Astrocyte of the cerebellum (primary cell): ENCODE measurements around the gene PLEKHH3.

Experiments
- DNase-seq: peaks from one replicate; pipeline ENCODE4 v3.0.0-alpha.2; 2011; ENCODE audit warnings: low read depth
- H3K4me3 ChIP-seq: 2 replicates; pipeline ENCODE4 v1.5.1; 2011; ENCODE audit warnings: mild to moderate bottlenecking, low read depth, low read length, moderate library complexity
- in situ Hi-C: cut with HindIII; loops from 2 replicates; pipeline ENCODE4 v1.10.0; 2017; ENCODE audit warnings: low sequenced_read_pairs
- TF ChIP-seq, protein P1 (sequence below): IDR thresholded peaks from 2 replicates; pipeline ENCODE4 v1.5.1; 2012; ENCODE audit warnings: low read length, low read depth, moderate library complexity, mild to moderate bottlenecking; ENCODE audit errors: missing control alignments

Gene PLEKHH3

DNA sequence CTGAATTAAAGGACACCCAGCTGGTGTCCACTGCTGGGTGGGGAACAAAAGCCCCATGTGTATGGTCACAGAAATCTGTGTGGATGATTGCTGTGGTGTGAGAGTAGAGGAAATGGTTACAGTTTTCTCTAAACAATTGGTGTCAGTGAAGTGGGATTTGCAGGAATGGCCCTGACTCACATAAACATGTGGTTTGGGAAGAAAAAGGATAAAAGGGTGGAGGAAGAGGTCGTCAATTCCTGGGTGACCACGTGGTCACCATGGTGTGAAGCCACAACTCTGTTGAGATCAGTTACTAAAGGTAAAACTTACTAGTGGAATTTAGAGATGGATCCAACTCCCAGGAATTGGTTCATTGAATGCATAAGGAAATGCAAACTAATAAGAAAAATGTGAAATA is 21.3 kb downstream of the PLEKHH3 start:
- no peak overlapping the region for H3K4me3 ChIP-seq
- DNase-seq = peak; percentile 84
- in situ Hi-C loops = no loop called here

DNA sequence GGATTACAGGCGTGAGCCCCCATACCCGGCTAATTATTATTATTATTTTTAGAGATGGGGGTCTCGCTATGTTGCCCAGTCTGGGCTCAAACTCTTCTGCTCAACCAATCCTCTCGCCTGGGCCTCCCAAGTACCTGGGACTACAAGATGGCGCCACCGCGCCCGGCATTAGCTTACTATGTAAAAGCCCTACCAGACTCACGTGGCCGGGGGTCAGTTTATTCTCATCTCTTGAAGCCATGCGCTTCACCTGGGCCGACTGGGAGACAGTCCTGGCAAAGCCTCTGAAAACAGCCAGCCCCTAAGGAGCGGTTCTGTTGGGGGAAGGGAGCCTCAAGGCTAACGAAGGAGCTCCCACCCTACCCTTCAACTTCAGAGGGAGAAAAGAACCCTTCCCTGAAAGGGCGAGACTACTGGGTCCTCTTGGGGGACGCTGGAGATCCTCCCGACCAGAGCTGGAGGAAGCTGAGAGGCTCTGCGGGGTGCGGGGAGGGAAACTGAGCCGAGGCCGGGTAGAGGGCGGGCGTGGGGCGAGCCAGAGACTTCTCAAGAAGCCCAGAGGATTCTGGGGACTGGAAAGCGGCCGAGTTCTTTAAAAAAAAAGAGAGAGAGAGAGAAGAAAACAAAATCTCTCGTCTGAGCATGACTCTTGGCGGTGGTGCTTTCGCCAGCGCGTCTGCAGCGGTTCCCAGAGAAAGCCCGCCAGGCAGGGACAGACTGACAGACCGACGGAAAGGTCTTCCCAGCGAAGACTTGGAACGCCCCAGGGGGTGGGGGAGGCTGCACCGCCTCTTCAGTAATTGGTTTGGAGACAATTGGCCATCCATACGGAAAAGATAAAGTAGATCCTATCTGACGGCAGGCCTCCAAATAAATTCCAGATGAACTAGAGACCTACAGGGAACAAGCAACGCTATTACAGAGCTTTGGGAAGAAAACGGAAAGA is 23.3 kb downstream of the PLEKHH3 start:
- no peak for DNase-seq
- peak overlapping the region; percentile 10 for H3K4me3 ChIP-seq
- TF ChIP-seq, protein P1, sequence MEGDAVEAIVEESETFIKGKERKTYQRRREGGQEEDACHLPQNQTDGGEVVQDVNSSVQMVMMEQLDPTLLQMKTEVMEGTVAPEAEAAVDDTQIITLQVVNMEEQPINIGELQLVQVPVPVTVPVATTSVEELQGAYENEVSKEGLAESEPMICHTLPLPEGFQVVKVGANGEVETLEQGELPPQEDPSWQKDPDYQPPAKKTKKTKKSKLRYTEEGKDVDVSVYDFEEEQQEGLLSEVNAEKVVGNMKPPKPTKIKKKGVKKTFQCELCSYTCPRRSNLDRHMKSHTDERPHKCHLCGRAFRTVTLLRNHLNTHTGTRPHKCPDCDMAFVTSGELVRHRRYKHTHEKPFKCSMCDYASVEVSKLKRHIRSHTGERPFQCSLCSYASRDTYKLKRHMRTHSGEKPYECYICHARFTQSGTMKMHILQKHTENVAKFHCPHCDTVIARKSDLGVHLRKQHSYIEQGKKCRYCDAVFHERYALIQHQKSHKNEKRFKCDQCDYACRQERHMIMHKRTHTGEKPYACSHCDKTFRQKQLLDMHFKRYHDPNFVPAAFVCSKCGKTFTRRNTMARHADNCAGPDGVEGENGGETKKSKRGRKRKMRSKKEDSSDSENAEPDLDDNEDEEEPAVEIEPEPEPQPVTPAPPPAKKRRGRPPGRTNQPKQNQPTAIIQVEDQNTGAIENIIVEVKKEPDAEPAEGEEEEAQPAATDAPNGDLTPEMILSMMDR = no peak
- in situ Hi-C loops = no loop called here

More for the DNA sequence above, 21.3 kb downstream of the PLEKHH3 start:
- TF ChIP-seq, protein P1 = no peak

DNA sequence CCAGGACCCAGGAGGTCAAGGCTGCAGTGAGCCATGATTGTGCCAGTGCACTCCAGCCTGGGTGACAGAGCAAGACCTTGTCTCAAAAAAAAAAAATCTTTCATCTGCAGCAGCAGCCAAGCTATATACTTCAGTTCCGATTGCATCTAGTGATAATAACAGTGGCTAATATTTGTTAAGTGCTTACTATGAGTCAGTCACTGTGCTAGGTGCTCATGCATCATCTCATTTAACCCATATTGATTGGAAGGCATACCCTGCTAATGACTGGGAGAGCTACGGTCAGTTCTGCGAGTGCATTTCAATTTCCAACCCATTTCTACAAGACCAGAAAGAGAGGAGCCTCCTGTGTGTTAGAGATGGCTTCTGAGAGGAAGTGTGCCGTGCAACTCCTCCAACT is 25.4 kb downstream of the PLEKHH3 start:
- TF ChIP-seq, protein P1 = no peak
- DNase-seq = no peak
- in situ Hi-C loops = no loop called here
- H3K4me3 ChIP-seq = no peak overlapping the region

DNA sequence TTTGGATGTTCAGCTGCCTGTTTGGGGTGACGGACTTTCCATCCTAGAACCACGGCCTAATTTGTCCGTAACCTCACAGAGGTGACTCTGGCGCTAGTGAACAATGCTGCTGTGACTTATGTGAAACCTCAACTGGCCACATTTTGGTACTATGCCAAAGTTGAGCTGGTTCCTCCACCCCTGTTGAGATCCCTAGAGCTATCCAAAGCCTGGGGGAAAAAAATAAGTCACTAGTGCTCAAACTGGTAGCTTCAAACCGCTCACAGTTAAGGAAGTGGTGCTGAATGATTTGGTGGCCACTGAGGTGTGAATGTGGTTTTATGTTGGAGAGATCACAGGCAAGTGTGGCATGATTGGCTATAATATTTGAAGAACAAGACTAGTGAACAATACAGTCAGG is 29.0 kb downstream of the PLEKHH3 start:
- TF ChIP-seq, protein P1 = no peak
- no peak for DNase-seq
- in situ Hi-C loops = no loop called here
- no peak overlapping the region for H3K4me3 ChIP-seq

DNA sequence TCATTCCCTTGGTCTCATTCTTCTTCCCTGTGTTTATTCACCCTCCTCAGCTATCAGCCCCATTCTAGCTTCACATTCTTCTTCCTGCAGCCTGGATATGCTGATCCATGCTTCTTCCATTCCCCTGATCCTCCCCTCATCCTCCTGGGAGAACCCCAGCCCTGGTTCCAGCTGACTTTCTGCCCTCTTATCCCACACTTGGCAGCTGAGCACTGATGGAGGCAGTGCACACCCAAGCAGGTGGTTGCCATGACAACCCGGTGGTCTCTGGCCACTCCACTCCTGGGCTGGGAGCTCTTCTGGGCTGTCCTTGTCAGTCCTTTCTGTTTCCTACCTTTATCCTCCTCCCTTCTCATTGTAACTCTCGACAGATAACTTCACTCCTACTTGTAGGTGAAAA is 34.5 kb downstream of the PLEKHH3 start:
- TF ChIP-seq, protein P1 = no peak
- in situ Hi-C loops = no loop called here
- no peak overlapping the region for H3K4me3 ChIP-seq
- no peak for DNase-seq

DNA sequence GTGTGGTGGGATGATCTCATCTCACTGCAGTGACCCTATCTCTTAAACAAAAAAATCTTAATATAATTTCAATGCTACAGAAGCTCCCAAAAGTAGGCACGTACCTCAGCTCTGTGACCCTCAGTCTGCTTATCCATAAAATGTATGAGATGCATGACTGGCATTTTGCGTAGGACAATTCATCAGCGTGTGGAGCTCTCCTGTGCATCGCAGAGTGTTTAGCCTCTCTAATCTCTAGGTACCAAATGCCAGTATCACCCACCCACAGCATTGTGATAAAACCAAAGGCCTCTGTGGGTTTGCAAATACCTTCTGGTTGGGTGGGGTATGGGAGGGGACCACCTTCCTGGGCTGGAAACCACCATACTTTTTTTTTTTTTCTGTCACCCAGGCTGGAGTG is 36.7 kb downstream of the PLEKHH3 start:
- in situ Hi-C loops = no loop called here
- TF ChIP-seq, protein P1 = no peak
- DNase-seq = no peak
- no peak overlapping the region for H3K4me3 ChIP-seq
